Smooth muscle cell (in vitro differentiated cells): ENCODE data around the gene RAB3C. TPM values are rescaled to one million over a fixed set of nuclear protein-coding genes. Genes with fewer than 3 reads are reported as not detected.
A peak's percentile ranks its signal among the peaks of the same experiment; 100 is the strongest.

Source experiments
- DNase-seq: peaks from one replicate; lab custom pipeline; 2025; ENCODE audit not compliant: unreplicated experiment; lab: John Stamatoyannopoulos, UW
- H2AFZ ChIP-seq: fragments of 200-600 bp; sonication (generic); 2 replicates; pipeline ENCODE4 v1.6.0; 2016; ENCODE audit warnings: antibody characterized with exemption, low read depth, mild to moderate bottlenecking
- H3F3A ChIP-seq: fragments of 200-600 bp; sonication (generic); 2 replicates; pipeline ENCODE4 v1.6.0; 2017; ENCODE audit warnings: antibody characterized with exemption, low read depth
- H3K27ac ChIP-seq: fragments of 200-600 bp; sonication (generic); 2 replicates; pipeline ENCODE4 v1.5.1; 2016; ENCODE audit warnings: low read depth, mild to moderate bottlenecking
- H3K27me3 ChIP-seq: fragments of 200-600 bp; sonication (generic); 2 replicates; pipeline ENCODE4 v1.6.1; 2016; ENCODE audit warnings: low read depth, mild to moderate bottlenecking
- H3K36me3 ChIP-seq: fragments of 200-600 bp; sonication (generic); 2 replicates; pipeline ENCODE4 v1.5.1; 2016; ENCODE audit warnings: low read depth
- H3K4me1 ChIP-seq: fragments of 200-600 bp; sonication (generic); 2 replicates; pipeline ENCODE4 v1.5.1; 2016; ENCODE audit warnings: low read depth
- H3K4me2 ChIP-seq: fragments of 200-600 bp; sonication (generic); 2 replicates; pipeline ENCODE4 v1.6.0; 2016; ENCODE audit warnings: mild to moderate bottlenecking
- H3K4me3 ChIP-seq: fragments of 200-600 bp; sonication (generic); 2 replicates; pipeline ENCODE4 v1.5.1; 2016; ENCODE audit warnings: mild to moderate bottlenecking
- H3K79me2 ChIP-seq: fragments of 200-600 bp; sonication (generic); 2 replicates; pipeline ENCODE4 v1.6.0; 2016; ENCODE audit warnings: low read depth, mild to moderate bottlenecking
- H3K9ac ChIP-seq: fragments of 200-600 bp; sonication (generic); 2 replicates; pipeline ENCODE4 v1.6.0; 2016; ENCODE audit warnings: low read depth
- H3K9me3 ChIP-seq: fragments of 200-600 bp; sonication (generic); replicated peaks from 2 replicates; pipeline ENCODE4 v1.5.1; 2016; ENCODE audit warnings: low read depth
- H4K20me1 ChIP-seq: fragments of 200-600 bp; sonication (generic); 2 replicates; pipeline ENCODE4 v1.6.0; 2016; ENCODE audit warnings: low read depth
- WGBS: methylation state at CpG from one replicate; pipeline ENCODE4 v1.1.7; 2016; ENCODE audit warnings: low lambda C conversion rate; 5-methylcytosine and 5-hydroxymethylcytosine counted together
- polyA plus RNA-seq: library from polyadenylated mRNA; unstranded; fragments of >200 nt; fragmentation: Nextera tagmentation; extraction: Ambion mirVana; gene quantifications from 2 replicates; pipeline ENCODE4 v1.2.1, GENCODE V29; 2016
- total RNA-seq: library from RNA; depleted of rRNA; stranded (reverse); fragments of >200 nt; gene quantifications from 2 replicates; pipeline ENCODE4 v1.2.3, GENCODE V29; 2014
- TF ChIP-seq, protein P1 (sequence below): fragments of 200-600 bp; sonication (generic); IDR thresholded peaks from 2 replicates; pipeline ENCODE4 v1.5.1; 2017; ENCODE audit warnings: borderline replicate concordance, mild to moderate bottlenecking, antibody characterized with exemption; ENCODE audit not compliant: insufficient read depth, poor library complexity, severe bottlenecking

Gene RAB3C
- total and polyA plus RNA-seq, 2 experiments from 2014 or later = 0.10 to 1.1 TPM

DNA sequence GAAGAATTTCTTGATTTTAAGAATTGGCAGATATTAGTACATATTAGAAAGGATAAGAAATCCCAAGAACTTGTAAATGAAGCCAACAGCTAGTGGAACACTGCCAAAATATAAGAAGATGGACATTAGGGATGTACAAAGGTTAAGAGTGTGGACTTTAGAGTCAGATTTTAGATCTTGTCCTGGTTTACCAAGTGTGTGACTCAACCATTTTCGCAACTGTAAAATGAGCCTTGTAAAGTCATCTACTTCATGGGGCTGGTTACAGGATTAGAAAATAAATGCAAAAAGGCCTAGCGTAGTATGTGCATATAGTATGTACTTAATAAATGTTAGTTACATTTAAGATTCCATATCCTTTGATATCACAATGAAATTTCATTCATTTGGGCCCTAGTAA lies 260.0 kb downstream of the RAB3C start:
- Histone ChIP-seq H3K4me1 (no peaks in the 10 kb centered on the region), H3K4me3 (no peak overlapping the region), H2AFZ (peak overlapping the region; percentile 19), H3K4me2 (no peak overlapping the region), H3F3A (peaks cover 3% of the 10 kb centered on the region), H3K79me2 (no peaks in the 10 kb centered on the region), H3K27me3 (no peaks in the 10 kb centered on the region), H3K9me3 (peaks cover 3% of the 10 kb centered on the region), H4K20me1 (no peaks in the 10 kb centered on the region), H3K36me3 (no peaks in the 10 kb centered on the region), H3K27ac (no peak overlapping the region), H3K9ac (no peak overlapping the region)
- TF ChIP-seq, protein P1, sequence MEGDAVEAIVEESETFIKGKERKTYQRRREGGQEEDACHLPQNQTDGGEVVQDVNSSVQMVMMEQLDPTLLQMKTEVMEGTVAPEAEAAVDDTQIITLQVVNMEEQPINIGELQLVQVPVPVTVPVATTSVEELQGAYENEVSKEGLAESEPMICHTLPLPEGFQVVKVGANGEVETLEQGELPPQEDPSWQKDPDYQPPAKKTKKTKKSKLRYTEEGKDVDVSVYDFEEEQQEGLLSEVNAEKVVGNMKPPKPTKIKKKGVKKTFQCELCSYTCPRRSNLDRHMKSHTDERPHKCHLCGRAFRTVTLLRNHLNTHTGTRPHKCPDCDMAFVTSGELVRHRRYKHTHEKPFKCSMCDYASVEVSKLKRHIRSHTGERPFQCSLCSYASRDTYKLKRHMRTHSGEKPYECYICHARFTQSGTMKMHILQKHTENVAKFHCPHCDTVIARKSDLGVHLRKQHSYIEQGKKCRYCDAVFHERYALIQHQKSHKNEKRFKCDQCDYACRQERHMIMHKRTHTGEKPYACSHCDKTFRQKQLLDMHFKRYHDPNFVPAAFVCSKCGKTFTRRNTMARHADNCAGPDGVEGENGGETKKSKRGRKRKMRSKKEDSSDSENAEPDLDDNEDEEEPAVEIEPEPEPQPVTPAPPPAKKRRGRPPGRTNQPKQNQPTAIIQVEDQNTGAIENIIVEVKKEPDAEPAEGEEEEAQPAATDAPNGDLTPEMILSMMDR = no peak
- 54% methylated on average over 2 of the region's 2 CpGs for WGBS
- no peak for DNase-seq

DNA sequence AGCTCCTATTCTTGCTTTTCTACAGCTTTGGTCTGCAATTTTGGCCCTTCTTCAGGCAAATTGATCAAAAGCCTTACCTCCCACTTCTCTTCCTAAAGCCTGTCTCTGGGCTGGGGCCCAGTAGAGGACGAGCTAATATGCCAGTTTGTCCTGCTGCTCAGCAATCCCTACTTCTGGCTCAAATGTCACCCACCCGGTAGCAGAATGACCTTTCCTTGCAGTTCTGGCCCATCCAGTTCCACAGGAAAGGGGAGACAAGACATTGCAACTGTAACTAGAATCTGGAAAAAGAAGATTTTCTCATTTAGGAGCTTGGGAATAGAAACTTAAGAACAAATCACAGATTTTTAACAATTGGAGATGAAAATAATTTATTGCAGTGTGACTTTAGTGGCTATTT lies 261.5 kb downstream of the RAB3C start:
- Histone ChIP-seq H3K79me2 (no peaks in the 10 kb centered on the region), H3K27ac (no peak overlapping the region), H4K20me1 (no peaks in the 10 kb centered on the region), H3K4me1 (no peaks in the 10 kb centered on the region), H3K4me2 (no peak overlapping the region), H3F3A (peaks cover 3% of the 10 kb centered on the region), H2AFZ (no peak overlapping the region), H3K9ac (no peak overlapping the region), H3K36me3 (no peaks in the 10 kb centered on the region), H3K27me3 (no peaks in the 10 kb centered on the region), H3K4me3 (no peak overlapping the region), H3K9me3 (peaks cover 3% of the 10 kb centered on the region)
- WGBS = 53% methylated on average over 2 of the region's 2 CpGs
- no peak for DNase-seq
- TF ChIP-seq, protein P1 = no peak

DNA sequence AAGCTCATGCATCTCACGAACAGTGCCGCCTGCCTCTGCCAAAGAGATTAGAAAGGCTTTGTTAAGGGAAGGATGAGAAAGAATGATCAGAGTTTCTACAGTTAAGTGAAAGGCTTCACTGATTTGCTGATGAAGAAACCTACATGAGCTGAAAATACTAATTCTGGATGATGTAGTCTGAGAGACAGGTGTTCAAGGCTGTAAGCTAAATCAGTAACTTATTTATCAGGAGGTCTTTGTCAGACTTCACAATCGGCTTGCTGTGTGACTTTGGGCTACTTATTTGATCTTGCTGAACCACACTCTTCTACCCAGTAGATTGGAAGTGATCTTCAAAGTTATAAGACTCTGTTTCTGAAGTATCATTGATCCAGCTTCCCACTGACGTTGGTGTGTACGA lies 264.2 kb downstream of the RAB3C start:
- TF ChIP-seq, protein P1 = no peak
- Histone ChIP-seq H3K79me2 (no peaks in the 10 kb centered on the region), H3F3A (peaks cover 9% of the 10 kb centered on the region), H3K36me3 (no peaks in the 10 kb centered on the region), H3K9ac (no peak overlapping the region), H3K27ac (no peak overlapping the region), H4K20me1 (no peaks in the 10 kb centered on the region), H3K27me3 (no peaks in the 10 kb centered on the region), H3K4me1 (peaks cover 7% of the 10 kb centered on the region), H3K4me3 (no peak overlapping the region), H2AFZ (no peak overlapping the region), H3K9me3 (no peaks in the 10 kb centered on the region), H3K4me2 (no peak overlapping the region)
- 88% methylated on average over 5 of the region's 5 CpGs for WGBS
- no peak for DNase-seq

DNA sequence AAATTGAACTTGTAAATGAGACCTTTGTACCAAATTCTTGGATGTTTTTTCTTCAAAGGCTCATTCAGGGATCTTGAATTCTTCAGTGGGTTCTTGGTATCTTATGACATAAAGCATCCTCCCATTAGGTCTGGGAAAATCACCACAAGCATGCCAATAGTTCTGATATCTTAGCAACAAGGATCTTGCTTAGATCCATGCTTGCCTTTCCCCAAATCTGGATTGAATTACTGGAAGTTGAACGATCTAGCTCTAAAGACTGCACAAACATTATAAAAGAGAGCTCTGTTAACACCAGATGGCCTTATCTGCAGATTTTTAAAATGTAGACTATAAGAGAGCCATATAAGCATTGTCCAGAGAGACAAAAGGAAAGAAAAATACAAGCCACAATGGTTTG lies 266.3 kb downstream of the RAB3C start:
- TF ChIP-seq, protein P1 = no peak
- Histone ChIP-seq H2AFZ (peak overlapping the region; percentile 9), H3K27me3 (no peaks in the 10 kb centered on the region), H3K36me3 (no peaks in the 10 kb centered on the region), H3K9me3 (no peaks in the 10 kb centered on the region), H3K9ac (no peak overlapping the region), H4K20me1 (no peaks in the 10 kb centered on the region), H3F3A (peaks cover 6% of the 10 kb centered on the region), H3K4me1 (peaks cover 7% of the 10 kb centered on the region), H3K27ac (peak overlapping the region; percentile 3), H3K4me3 (no peak overlapping the region), H3K4me2 (peak overlapping the region; percentile 32), H3K79me2 (no peaks in the 10 kb centered on the region)
- WGBS = 14% methylated on average over 1 of the region's 1 CpG
- no peak for DNase-seq
